Ovary (tissue), 3 donors: ENCODE results near the gene SDC4.

Experiments used
- CTCF ChIP-seq, 3 donors: fragments of 450-650 bp in 2 of 3; fragments of 200-600 bp in 1 of 3; IDR thresholded peaks; one replicate each; pipeline versions ENCODE4 v1.5.1 to v1.8.0; 2016 to 2022; ENCODE audit warnings: antibody characterized with exemption in 3 of 3, mild to moderate bottlenecking in 1 of 3
- EP300 ChIP-seq: sonication (generic); formaldehyde crosslinking; IDR thresholded peaks from one replicate; pipeline ENCODE4 v1.6.1; 2017; ENCODE audit warnings: antibody characterized with exemption
- POLR2A ChIP-seq: fragments of 450-650 bp; IDR thresholded peaks from one replicate; pipeline ENCODE4 v1.6.1; 2017; ENCODE audit warnings: antibody characterized with exemption, mild to moderate bottlenecking, moderate library complexity
- donor health status: DM: no; HTN: no; CAD: no.

GRCh38 chr20:45340236-45340847 is 7.9 kb downstream of the SDC4 start:
- TF ChIP-seq CTCF (IDR thresholded peaks at IDR 0.05) (no peak), POLR2A (no peak), EP300 (no peak)
